Mesothelial cell of epicardium (in vitro differentiated cells): Measurements from ENCODE around the gene AGBL1. TPM values are rescaled to one million over a fixed set of nuclear protein-coding genes. Genes with fewer than 3 reads are reported as not detected.
A peak's percentile ranks its signal among the peaks of the same experiment; 100 is the strongest.

Experiments
- DNase-seq, 2 experiments: peaks; one replicate each; pipeline ENCODE4 v3.0.0; 2021; ENCODE audit warnings: low spot score in 2 of 2; ENCODE audit not compliant: unreplicated experiment in 2 of 2
- H3K27ac Mint-ChIP-seq: 2 replicates; pipeline ENCODE4 v1.8.0; 2021; ENCODE audit warnings: mixed read lengths
- H3K27me3 Mint-ChIP-seq: 2 replicates; pipeline ENCODE4 v1.8.0; 2021; ENCODE audit warnings: low read depth, mixed read lengths
- H3K36me3 Mint-ChIP-seq: 2 replicates; pipeline ENCODE4 v1.8.0; 2021; ENCODE audit warnings: mixed read lengths
- H3K4me1 Mint-ChIP-seq: 2 replicates; pipeline ENCODE4 v1.8.0; 2021; ENCODE audit warnings: mixed read lengths
- H3K4me3 Mint-ChIP-seq: 2 replicates; pipeline ENCODE4 v1.8.0; 2021; ENCODE audit warnings: mild to moderate bottlenecking, moderate library complexity, mixed read lengths
- H3K9me3 Mint-ChIP-seq: 2 replicates; pipeline ENCODE4 v1.8.0; 2021; ENCODE audit warnings: mixed read lengths
- total RNA-seq: library from RNA; stranded (reverse); gene quantifications from 3 replicates; pipeline ENCODE4 v1.2.1, GENCODE V29; 2021
- TF ChIP-seq, protein P1 (sequence below): fragments of 200-600 bp; sonication (generic); IDR thresholded peaks from one replicate; pipeline ENCODE4 v1.5.0; 2021; ENCODE audit warnings: antibody characterized with exemption; ENCODE audit not compliant: unreplicated experiment

The AGBL1 gene
- total RNA-seq, 1 donor from 2014 or later: not detected

GRCh38 chr15:86157606-86158293 lies 78.1 kb downstream of the AGBL1 start:
- H3K9me3 Mint-ChIP-seq: peaks cover 2% of the 10 kb centered on the region
- TF ChIP-seq, protein P1, sequence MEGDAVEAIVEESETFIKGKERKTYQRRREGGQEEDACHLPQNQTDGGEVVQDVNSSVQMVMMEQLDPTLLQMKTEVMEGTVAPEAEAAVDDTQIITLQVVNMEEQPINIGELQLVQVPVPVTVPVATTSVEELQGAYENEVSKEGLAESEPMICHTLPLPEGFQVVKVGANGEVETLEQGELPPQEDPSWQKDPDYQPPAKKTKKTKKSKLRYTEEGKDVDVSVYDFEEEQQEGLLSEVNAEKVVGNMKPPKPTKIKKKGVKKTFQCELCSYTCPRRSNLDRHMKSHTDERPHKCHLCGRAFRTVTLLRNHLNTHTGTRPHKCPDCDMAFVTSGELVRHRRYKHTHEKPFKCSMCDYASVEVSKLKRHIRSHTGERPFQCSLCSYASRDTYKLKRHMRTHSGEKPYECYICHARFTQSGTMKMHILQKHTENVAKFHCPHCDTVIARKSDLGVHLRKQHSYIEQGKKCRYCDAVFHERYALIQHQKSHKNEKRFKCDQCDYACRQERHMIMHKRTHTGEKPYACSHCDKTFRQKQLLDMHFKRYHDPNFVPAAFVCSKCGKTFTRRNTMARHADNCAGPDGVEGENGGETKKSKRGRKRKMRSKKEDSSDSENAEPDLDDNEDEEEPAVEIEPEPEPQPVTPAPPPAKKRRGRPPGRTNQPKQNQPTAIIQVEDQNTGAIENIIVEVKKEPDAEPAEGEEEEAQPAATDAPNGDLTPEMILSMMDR: no peak
- H3K27ac Mint-ChIP-seq: no peak overlapping the region
- no peak overlapping the region for H3K4me3 Mint-ChIP-seq
- H3K4me1 Mint-ChIP-seq: no peaks in the 10 kb centered on the region
- peaks cover 12% of the 10 kb centered on the region for H3K27me3 Mint-ChIP-seq
- H3K36me3 Mint-ChIP-seq: no peaks in the 10 kb centered on the region
- DNase-seq: no peak

DNA sequence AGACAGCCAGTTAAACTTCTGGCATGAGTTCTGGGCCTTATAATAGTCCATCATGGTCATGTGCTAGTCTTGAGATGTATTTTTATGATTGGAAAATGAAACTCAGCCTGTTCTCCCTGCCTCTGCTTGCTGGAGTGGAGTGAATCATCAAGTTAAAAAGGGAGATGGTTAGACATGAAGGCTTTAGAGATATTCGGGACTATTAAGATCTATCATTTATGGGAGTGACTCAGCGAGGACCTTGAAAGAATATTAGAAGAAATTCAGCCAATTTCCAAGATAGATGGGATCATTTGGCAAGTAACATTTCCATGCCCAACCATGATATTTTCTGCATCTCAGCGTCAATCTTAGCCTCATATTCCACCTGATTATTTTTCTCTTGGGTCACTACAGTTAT lies 79.8 kb downstream of the AGBL1 start:
- TF ChIP-seq, protein P1: no peak
- H3K4me3 Mint-ChIP-seq: no peak overlapping the region
- H3K36me3 Mint-ChIP-seq: no peaks in the 10 kb centered on the region
- H3K4me1 Mint-ChIP-seq: peaks cover 8% of the 10 kb centered on the region
- no peaks in the 10 kb centered on the region for H3K9me3 Mint-ChIP-seq
- H3K27ac Mint-ChIP-seq: no peak overlapping the region
- DNase-seq: no peak
- peaks cover 12% of the 10 kb centered on the region for H3K27me3 Mint-ChIP-seq

- no peak overlapping the region for H3K27ac Mint-ChIP-seq
Measured at GRCh38 chr15:86161250-86161649, 81.6 kb downstream of the AGBL1 start.

DNA sequence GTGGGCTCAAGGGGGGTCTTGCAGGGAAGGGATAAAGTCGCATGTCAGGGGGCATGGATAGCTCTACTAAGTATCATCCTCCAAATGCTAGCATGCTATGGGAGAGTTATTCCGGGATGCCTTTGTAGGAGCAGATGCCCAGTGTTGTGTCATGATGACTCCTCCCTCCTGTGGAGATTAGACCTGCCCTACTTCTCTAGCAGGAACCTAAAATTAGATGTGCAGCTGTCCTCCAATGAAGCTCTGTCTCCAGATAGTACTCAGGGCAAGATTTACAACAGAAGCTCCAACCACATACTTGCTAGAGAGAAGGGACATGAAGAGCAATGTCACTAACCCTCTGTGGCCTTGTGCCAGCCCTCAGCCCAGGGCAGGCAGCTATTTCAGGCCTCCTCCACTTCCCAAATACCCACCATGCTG lies 82.5 kb downstream of the AGBL1 start:
- no peaks in the 10 kb centered on the region for H3K9me3 Mint-ChIP-seq
- H3K36me3 Mint-ChIP-seq: no peaks in the 10 kb centered on the region
- peaks cover 32% of the 10 kb centered on the region for H3K4me1 Mint-ChIP-seq
- no peak overlapping the region for H3K4me3 Mint-ChIP-seq
- TF ChIP-seq, protein P1: no peak
- no peak overlapping the region for H3K27ac Mint-ChIP-seq
- peaks cover 12% of the 10 kb centered on the region for H3K27me3 Mint-ChIP-seq
- no peak for DNase-seq

More at GRCh38 chr15:86161250-86161649, 81.6 kb downstream of the AGBL1 start:
- no peak overlapping the region for H3K4me3 Mint-ChIP-seq
- H3K27me3 Mint-ChIP-seq: peaks cover 12% of the 10 kb centered on the region
- TF ChIP-seq, protein P1: no peak
- DNase-seq: no peak
- H3K4me1 Mint-ChIP-seq: peaks cover 25% of the 10 kb centered on the region
- H3K9me3 Mint-ChIP-seq: no peaks in the 10 kb centered on the region
- no peaks in the 10 kb centered on the region for H3K36me3 Mint-ChIP-seq

DNA sequence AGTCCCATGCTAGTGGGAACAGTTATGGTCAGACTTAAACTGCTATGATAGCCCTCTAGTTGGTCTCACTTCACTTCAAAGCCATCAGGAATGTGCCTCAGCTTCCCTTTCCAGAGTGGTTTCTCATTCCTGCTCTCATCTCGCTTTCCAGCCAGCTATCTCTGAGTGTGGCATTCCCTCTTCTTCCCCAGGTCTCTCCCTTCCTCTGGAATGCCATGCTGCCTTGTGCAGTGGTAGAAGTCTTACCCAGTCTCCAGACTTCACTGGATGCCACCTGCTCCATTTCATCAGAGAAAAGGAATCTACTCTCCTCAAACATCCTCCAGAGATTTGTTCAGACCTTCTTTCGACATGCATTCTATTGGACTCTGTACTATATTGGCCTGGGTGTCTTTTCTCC lies 83.0 kb downstream of the AGBL1 start:
- DNase-seq: no peak
- H3K27ac Mint-ChIP-seq: no peak overlapping the region
- H3K4me1 Mint-ChIP-seq: peaks cover 34% of the 10 kb centered on the region
- H3K4me3 Mint-ChIP-seq: no peak overlapping the region
- TF ChIP-seq, protein P1: no peak
- no peaks in the 10 kb centered on the region for H3K9me3 Mint-ChIP-seq
- peaks cover 12% of the 10 kb centered on the region for H3K27me3 Mint-ChIP-seq
- H3K36me3 Mint-ChIP-seq: no peaks in the 10 kb centered on the region

GRCh38 chr15:86163816-86164215 lies 84.1 kb downstream of the AGBL1 start:
- TF ChIP-seq, protein P1: no peak
- no peak for DNase-seq
- H3K36me3 Mint-ChIP-seq: no peaks in the 10 kb centered on the region
- H3K27me3 Mint-ChIP-seq: peaks cover 6% of the 10 kb centered on the region
- peak overlapping the region; percentile 7 for H3K27ac Mint-ChIP-seq
- no peaks in the 10 kb centered on the region for H3K9me3 Mint-ChIP-seq
- no peak overlapping the region for H3K4me3 Mint-ChIP-seq
- H3K4me1 Mint-ChIP-seq: peaks cover 40% of the 10 kb centered on the region
